ENCODE measurements around the gene ITPR1.

DNA sequence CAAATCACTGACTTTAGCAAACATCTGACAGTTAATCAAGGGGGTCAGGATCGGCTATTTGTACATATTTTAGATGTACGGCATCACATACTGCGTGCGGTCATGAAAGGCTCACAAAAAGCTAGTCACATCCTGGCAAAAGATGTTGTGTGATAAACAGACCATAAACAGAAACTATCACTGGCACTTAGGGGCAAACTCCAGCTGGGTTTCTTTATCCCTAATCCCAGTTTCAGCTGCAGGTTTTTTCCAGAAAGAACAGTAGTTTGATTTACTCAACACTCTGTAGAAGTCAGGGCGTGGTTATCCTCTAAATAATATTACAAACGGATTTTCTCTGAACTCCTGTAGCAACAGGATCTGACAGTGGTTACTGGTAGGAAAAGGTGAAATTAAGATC is 373.7 kb downstream of the ITPR1 start:
- TF ChIP-seq CTCF (IDR thresholded peaks at IDR 0.05; ENCODE audit: insufficient read depth, low read length) (no peak), REST (IDR thresholded peaks at IDR 0.05; ENCODE audit: insufficient replicate concordance, low read depth) (no peak), POLR2AphosphoS5 (IDR thresholded peaks at IDR 0.05; ENCODE audit: low read depth) (no peak)

Measured in HL-60 (cell line).